Activated T-cell treated with anti-CD3 and anti-CD28 coated beads for 48 hours (primary cell): Measurements from ENCODE around the gene GATD1.

ENCODE experiments used
- DNase-seq: peaks from one replicate; pipeline ENCODE4 v3.0.0-alpha.2; 2020; ENCODE audit warnings: low read depth

Gene GATD1

GRCh38 chr11:812390-812789 lies 35.1 kb upstream of the GATD1 start:
- no peak for DNase-seq

GRCh38 chr11:811446-812245 lies 34.4 kb upstream of the GATD1 start:
- no peak for DNase-seq

GRCh38 chr11:810040-810567 lies 32.8 kb upstream of the GATD1 start:
- no peak for DNase-seq

- peak; percentile 98 for DNase-seq
These were observed 32.2 kb upstream of the GATD1 start, which contains the start of gene RPLP2 for GRCh38 chr11:809287-810039. TSS of gene RPLP2 (plus strand) at chr11:809967. CDS start at chr11:810235, 268 bp downstream.

- no peak for DNase-seq
These were observed 31.4 kb upstream of the GATD1 start for GRCh38 chr11:808427-809286.

GRCh38 chr11:804599-804964 lies 27.3 kb upstream of the GATD1 start:
- no peak for DNase-seq

GRCh38 chr11:803770-804598 lies 26.7 kb upstream of the GATD1 start:
- DNase-seq = no peak

- DNase-seq = no peak
These were observed 26.1 kb upstream of the GATD1 start for GRCh38 chr11:803467-803742.

- no peak for DNase-seq
These were observed 25.6 kb upstream of the GATD1 start for GRCh38 chr11:802693-803466.

GRCh38 chr11:802018-802617 lies 24.8 kb upstream of the GATD1 start:
- no peak for DNase-seq

- DNase-seq = no peak
These were observed 24.0 kb upstream of the GATD1 start for GRCh38 chr11:801097-801780.

GRCh38 chr11:800473-800872 lies 23.2 kb upstream of the GATD1 start:
- no peak for DNase-seq

- DNase-seq = no peak
These were observed 22.5 kb upstream of the GATD1 start for GRCh38 chr11:799641-800316.

GRCh38 chr11:798093-798713 lies 20.9 kb upstream of the GATD1 start, which contains the start of gene SLC25A22:
TSS of gene SLC25A22 (minus strand) at chr11:798281. CDS start at chr11:795006, 3,275 bp downstream.
- peak; percentile 87 for DNase-seq

- peak; percentile 74 for DNase-seq
These were observed 20.2 kb upstream of the GATD1 start for GRCh38 chr11:797296-798092.

GRCh38 chr11:796565-797295 lies 19.4 kb upstream of the GATD1 start:
- no peak for DNase-seq
